Measurements from ENCODE around the gene STARD3. TPM values are rescaled to one million over a fixed set of nuclear protein-coding genes. Genes with fewer than 3 reads are reported as not detected.

Gene STARD3
- total RNA-seq, 1 experiment from 2014 or later, result 30.1 TPM

- DNase-seq (ENCODE audit: unreplicated experiment), result no peak
- Mint-ChIP-seq H3K9me3 (ENCODE audit: unreplicated experiment) (no peaks in the 10 kb centered on the region), H3K27me3 (ENCODE audit: insufficient read depth, unreplicated experiment) (no peaks in the 10 kb centered on the region), H3K4me3 (ENCODE audit: unreplicated experiment) (no peak overlapping the region), H3K36me3 (ENCODE audit: insufficient read depth, unreplicated experiment) (peaks cover 17% of the 10 kb centered on the region), H3K27ac (ENCODE audit: low read depth, unreplicated experiment) (no peak overlapping the region), H3K4me1 (ENCODE audit: insufficient read depth, unreplicated experiment) (peaks cover 7% of the 10 kb centered on the region)
- TF ChIP-seq CTCF (IDR thresholded peaks at IDR 0.05; ENCODE audit: unreplicated experiment), result no peak
- ChIA-PET CTCF (interaction anchor here (0.6 kb wide), 1 partner anchor 70 kb away, joined by 3 read pairs; no protein-coding TSS in a partner anchor), POLR2A (interaction anchor here (0.7 kb wide), 1 partner anchor 105 kb away, joined by 3 read pairs; no protein-coding TSS in a partner anchor)
- intact Hi-C loops (cut with micrococcal nuclease), result no loop called here
- BruUV-seq (replicated peaks), result no TSS peak
Measured at GRCh38 chr17:39648616-39649366, 11.8 kb downstream of the STARD3 start.

- Mint-ChIP-seq H3K36me3 (ENCODE audit: insufficient read depth, unreplicated experiment) (peaks cover 15% of the 10 kb centered on the region), H3K9me3 (ENCODE audit: unreplicated experiment) (no peaks in the 10 kb centered on the region), H3K27me3 (ENCODE audit: insufficient read depth, unreplicated experiment) (no peaks in the 10 kb centered on the region), H3K4me3 (ENCODE audit: unreplicated experiment) (no peak overlapping the region), H3K4me1 (ENCODE audit: insufficient read depth, unreplicated experiment) (no peaks in the 10 kb centered on the region), H3K27ac (ENCODE audit: low read depth, unreplicated experiment) (no peak overlapping the region)
- no TSS peak for BruUV-seq (replicated peaks)
- intact Hi-C loops (cut with micrococcal nuclease), result no loop called here
- DNase-seq (ENCODE audit: unreplicated experiment), result no peak
- CTCF ChIA-PET, result interaction anchor here (0.6 to 0.7 kb wide), 2 partner anchors 15 to 309 kb away, joined by 3 read pairs; no protein-coding TSS in a partner anchor
- no peak for TF ChIP-seq CTCF (IDR thresholded peaks at IDR 0.05; ENCODE audit: unreplicated experiment)
- POLR2A ChIA-PET, result interaction anchor here (0.7 to 0.9 kb wide), 3 partner anchors 12 to 23 kb away, joined by 3 read pairs; no protein-coding TSS in a partner anchor
Measured at GRCh38 chr17:39650121-39650579, 13.2 kb downstream of the STARD3 start.

- no peak for DNase-seq (ENCODE audit: unreplicated experiment)
- no TSS peak for BruUV-seq (replicated peaks)
- POLR2A ChIA-PET, result interaction anchor here (0.6 kb wide), 1 partner anchor 47 kb away, joined by 3 read pairs; no protein-coding TSS in a partner anchor
- TF ChIP-seq CTCF (IDR thresholded peaks at IDR 0.05; ENCODE audit: unreplicated experiment), result no peak
- no peak overlapping the region for H3K27ac Mint-ChIP-seq (ENCODE audit: low read depth, unreplicated experiment)
- intact Hi-C loops (cut with micrococcal nuclease), result no loop called here
- H3K4me3 Mint-ChIP-seq (ENCODE audit: unreplicated experiment), result no peak overlapping the region
- no peaks in the 10 kb centered on the region for H3K4me1 Mint-ChIP-seq (ENCODE audit: insufficient read depth, unreplicated experiment)
- CTCF ChIA-PET, result interaction anchor here (0.6 to 1.9 kb wide), 3 partner anchors 14 to 68 kb away, joined by 3 to 7 read pairs (median 3); no protein-coding TSS in a partner anchor
- H3K36me3 Mint-ChIP-seq (ENCODE audit: insufficient read depth, unreplicated experiment), result peaks cover 19% of the 10 kb centered on the region
- no peaks in the 10 kb centered on the region for H3K9me3 Mint-ChIP-seq (ENCODE audit: unreplicated experiment)
- no peaks in the 10 kb centered on the region for H3K27me3 Mint-ChIP-seq (ENCODE audit: insufficient read depth, unreplicated experiment)
Measured at GRCh38 chr17:39651923-39652586, 15.1 kb downstream of the STARD3 start.
